ENCODE results near the gene ZNF610. TPM values are rescaled to one million over a fixed set of nuclear protein-coding genes. Genes with fewer than 3 reads are reported as not detected.
A peak's percentile ranks its signal among the peaks of the same experiment; 100 is the strongest.

Gene ZNF610
- total and polyA plus RNA-seq, 8 donors, result 0.45 to 2.6 (median 1.4) TPM; not detected in 3

GRCh38 chr19:52370341-52370710 lies 34.3 kb downstream of the ZNF610 start:
- WGBS, 5 donors, result 31 to 52% (median 38%) methylated on average over 7 of the region's 7 CpGs
- intact Hi-C loops (cut with DNase I; ENCODE audit: low total_unique reads), result no loop called here
- Histone ChIP-seq H3K27ac (peak overlapping the region; percentile 76 to 96 (median 92)), H3K4me1 (peaks cover 6 to 11% (median 9%) of the 10 kb centered on the region in 4 donors), H3K36me3 (peaks cover 30 to 57% (median 49%) of the 10 kb centered on the region in 4 donors), H3K4me3 (peak overlapping the region; percentile 60 to 73 (median 64)), H3K27me3 (no peaks in the 10 kb centered on the region), H3K9me3 (peaks cover 23 to 86% (median 52%) of the 10 kb centered on the region in 4 donors)
- TF ChIP-seq, protein P1, sequence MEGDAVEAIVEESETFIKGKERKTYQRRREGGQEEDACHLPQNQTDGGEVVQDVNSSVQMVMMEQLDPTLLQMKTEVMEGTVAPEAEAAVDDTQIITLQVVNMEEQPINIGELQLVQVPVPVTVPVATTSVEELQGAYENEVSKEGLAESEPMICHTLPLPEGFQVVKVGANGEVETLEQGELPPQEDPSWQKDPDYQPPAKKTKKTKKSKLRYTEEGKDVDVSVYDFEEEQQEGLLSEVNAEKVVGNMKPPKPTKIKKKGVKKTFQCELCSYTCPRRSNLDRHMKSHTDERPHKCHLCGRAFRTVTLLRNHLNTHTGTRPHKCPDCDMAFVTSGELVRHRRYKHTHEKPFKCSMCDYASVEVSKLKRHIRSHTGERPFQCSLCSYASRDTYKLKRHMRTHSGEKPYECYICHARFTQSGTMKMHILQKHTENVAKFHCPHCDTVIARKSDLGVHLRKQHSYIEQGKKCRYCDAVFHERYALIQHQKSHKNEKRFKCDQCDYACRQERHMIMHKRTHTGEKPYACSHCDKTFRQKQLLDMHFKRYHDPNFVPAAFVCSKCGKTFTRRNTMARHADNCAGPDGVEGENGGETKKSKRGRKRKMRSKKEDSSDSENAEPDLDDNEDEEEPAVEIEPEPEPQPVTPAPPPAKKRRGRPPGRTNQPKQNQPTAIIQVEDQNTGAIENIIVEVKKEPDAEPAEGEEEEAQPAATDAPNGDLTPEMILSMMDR (IDR thresholded peaks at IDR 0.05), result no peak
- TF ChIP-seq POLR2AphosphoS5 (IDR thresholded peaks at IDR 0.05) (no peak), POLR2A (IDR thresholded peaks at IDR 0.05) (no peak)
- DNase-seq, result no peak

DNA sequence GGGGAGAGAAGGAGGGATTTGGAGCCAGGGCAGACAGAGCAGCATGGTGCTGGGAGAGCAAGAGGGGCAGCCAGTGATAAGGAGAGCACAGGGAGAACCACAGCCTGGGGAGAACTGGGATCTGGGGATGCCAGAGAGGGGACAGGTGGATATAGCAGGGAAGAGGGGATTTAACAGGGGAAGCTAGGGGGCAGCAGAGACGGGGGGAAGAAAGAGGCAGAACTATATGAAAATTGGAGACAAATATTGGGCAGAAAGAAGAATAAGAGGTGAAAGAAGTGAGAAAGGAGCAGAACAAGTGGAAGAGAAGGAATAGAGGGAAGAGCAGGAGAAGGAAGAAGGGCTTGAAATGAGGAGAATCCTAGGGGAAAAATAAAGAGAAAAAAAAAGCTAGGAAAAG lies 55.1 kb downstream of the ZNF610 start:
- intact Hi-C loops (cut with DNase I; ENCODE audit: low total_unique reads), result no loop called here
- TF ChIP-seq, protein P1 (IDR thresholded peaks at IDR 0.05), result no peak
- TF ChIP-seq EP300 (IDR thresholded peaks at IDR 0.05), result no peak
- TF ChIP-seq POLR2AphosphoS5 (IDR thresholded peaks at IDR 0.05), result no peak
- TF ChIP-seq POLR2A (IDR thresholded peaks at IDR 0.05), result no peak
- Histone ChIP-seq H3K4me3 (no peak overlapping the region), H3K36me3 (peaks cover 7 to 79% (median 45%) of the 10 kb centered on the region in 4 donors), H3K27me3 (no peaks in the 10 kb centered on the region), H3K9me3 (peaks cover 33 to 99% (median 75%) of the 10 kb centered on the region in 4 donors), H3K4me1 (no peaks in the 10 kb centered on the region), H3K27ac (no peak overlapping the region)
- 52 to 81% (median 57%) methylated on average over 1 of the region's 1 CpG for WGBS, 5 donors
- no peak for DNase-seq

DNA sequence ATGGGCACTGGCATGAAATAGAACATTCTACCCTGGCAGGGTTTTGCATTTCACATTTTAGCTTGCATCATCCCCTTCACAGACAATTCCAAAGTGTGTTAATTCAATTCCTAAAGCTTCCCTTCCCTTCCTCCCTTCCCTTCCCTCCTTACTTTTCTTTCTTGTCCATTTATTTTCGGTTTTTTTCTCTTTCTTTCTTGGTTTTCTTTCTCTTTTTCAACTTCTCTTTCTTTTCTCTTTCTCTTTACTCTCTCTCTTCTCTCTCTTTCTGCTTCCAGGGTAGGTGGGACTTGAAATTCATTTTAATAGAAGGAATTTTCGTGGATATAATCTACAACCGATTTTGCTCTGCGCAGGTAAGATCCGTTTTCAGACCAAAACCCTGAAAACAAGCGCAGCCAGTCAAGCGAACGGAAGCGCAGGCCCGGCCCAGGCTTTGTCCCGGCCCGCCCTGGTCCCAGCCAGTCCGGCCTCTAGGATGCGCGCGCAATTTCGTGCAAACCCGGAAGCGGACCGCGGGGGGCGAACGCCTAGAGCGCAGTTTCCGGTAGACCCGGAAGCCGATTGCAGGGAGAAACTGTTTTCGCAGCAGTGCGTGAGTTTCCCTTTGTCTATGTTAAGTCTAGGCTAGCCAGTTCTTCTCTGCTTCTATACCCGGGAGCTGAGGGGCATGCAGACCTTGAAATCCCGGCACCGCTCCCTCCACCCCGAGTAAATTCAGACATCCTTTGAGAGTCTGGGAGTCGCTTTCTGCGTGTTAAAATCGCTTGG lies 61.5 kb downstream of the ZNF610 start, which contains the start of gene ZNF528:
TSS of gene ZNF528 (plus strand) at position 540 of the 771 bp plus-strand sequence. CDS start 4,165 bp downstream, outside the sequence.
- Histone ChIP-seq H3K27me3 (no peaks in the 10 kb centered on the region), H3K9me3 (peaks cover 8 to 63% (median 31%) of the 10 kb centered on the region in 4 donors), H3K36me3 (peaks cover 14 to 69% (median 44%) of the 10 kb centered on the region in 4 donors), H3K27ac (peak within 1 kb of the TSS; percentile 61 to 83 (median 76)), H3K4me3 (peak within 1 kb of the TSS; percentile 72 to 85 (median 80)), H3K4me1 (peaks cover 7 to 23% (median 19%) of the 10 kb centered on the region in 4 donors)
- intact Hi-C loops (cut with DNase I; ENCODE audit: low total_unique reads), result no loop called here
- TF ChIP-seq, protein P1 (IDR thresholded peaks at IDR 0.05), result no peak
- TF ChIP-seq POLR2AphosphoS5 (IDR thresholded peaks at IDR 0.05), result peak; percentile 75 to 94 (median 80)
- WGBS, 5 donors, result 0 to 1% (median 1%) methylated on average over 36 of the region's 36 CpGs
- peak; percentile 97 to 99 for DNase-seq

- TF ChIP-seq EP300 (IDR thresholded peaks at IDR 0.05) (no peak), POLR2A (IDR thresholded peaks at IDR 0.05) (no peak), POLR2AphosphoS5 (IDR thresholded peaks at IDR 0.05) (no peak)
- TF ChIP-seq, protein P1 (IDR thresholded peaks at IDR 0.05), result no peak
- peak in 1 of 2 donors; percentile 54 for DNase-seq
- H3K9me3 ChIP-seq, result peaks cover 2 to 61% (median 29%) of the 10 kb centered on the region in 4 donors
- WGBS, 5 donors, result 2 to 4% (median 3%) methylated on average over 14 of the region's 14 CpGs
- H3K4me1 ChIP-seq, result peaks cover 7 to 23% (median 19%) of the 10 kb centered on the region in 4 donors
- intact Hi-C loops (cut with DNase I; ENCODE audit: low total_unique reads), result no loop called here
- H3K27ac ChIP-seq, result peak overlapping the region; percentile 61 to 83 (median 76)
- peak overlapping the region; percentile 72 to 85 (median 80) for H3K4me3 ChIP-seq
- peaks cover 15 to 69% (median 50%) of the 10 kb centered on the region in 4 donors for H3K36me3 ChIP-seq
- H3K27me3 ChIP-seq, result no peaks in the 10 kb centered on the region
Measured at GRCh38 chr19:52398081-52398441, 62.0 kb downstream of the ZNF610 start.
